GM23338 (cell line): ENCODE measurements around the gene NCOA6. TPM values are rescaled to one million over a fixed set of nuclear protein-coding genes. Genes with fewer than 3 reads are reported as not detected.

ENCODE experiments used
- ATAC-seq: fragments of 200-7000 bp; cut with Tn5 transposase; 3 replicates; pipeline ENCODE4 v1.9.1; 2020
- DNase-seq: peaks from one replicate; pipeline ENCODE4 v3.0.0-alpha.2; 2015; ENCODE audit warnings: low spot score
- H2AFZ ChIP-seq: fragments of 200-600 bp; sonication (generic); 2 replicates; pipeline ENCODE4 v1.8.0; 2016; ENCODE audit warnings: antibody characterized with exemption, mild to moderate bottlenecking, moderate library complexity
- H3F3A ChIP-seq: fragments of 200-600 bp; sonication (generic); replicated peaks from 2 replicates; pipeline ENCODE4 v1.8.0; 2017; ENCODE audit warnings: antibody characterized with exemption, mixed run types, low read depth
- H3K27ac ChIP-seq: fragments of 200-600 bp; sonication (generic); 2 replicates; pipeline ENCODE4 v1.6.1; 2016; ENCODE audit warnings: low read depth
- H3K27me3 ChIP-seq: fragments of 200-600 bp; sonication (generic); 2 replicates; pipeline ENCODE4 v1.8.0; 2016; ENCODE audit warnings: mild to moderate bottlenecking, mixed run types, moderate library complexity; ENCODE audit not compliant: insufficient read depth
- H3K36me3 ChIP-seq: fragments of 200-600 bp; sonication (generic); 2 replicates; pipeline ENCODE4 v1.8.0; 2016; ENCODE audit warnings: mild to moderate bottlenecking; ENCODE audit not compliant: insufficient read depth
- H3K4me1 ChIP-seq: fragments of 200-600 bp; sonication (generic); 2 replicates; pipeline ENCODE4 v1.8.0; 2016; ENCODE audit warnings: mild to moderate bottlenecking, moderate library complexity; ENCODE audit not compliant: insufficient read depth
- H3K4me2 ChIP-seq: fragments of 200-600 bp; sonication (generic); 2 replicates; pipeline ENCODE4 v1.7.1; 2017; ENCODE audit warnings: mixed run types
- H3K4me3 ChIP-seq: fragments of 200-600 bp; sonication (generic); 2 replicates; pipeline ENCODE4 v1.6.1; 2016; ENCODE audit warnings: mixed run types
- H3K79me2 ChIP-seq: fragments of 200-600 bp; sonication (generic); replicated peaks from 2 replicates; pipeline ENCODE4 v1.8.0; 2017; ENCODE audit warnings: mild to moderate bottlenecking; ENCODE audit not compliant: insufficient read depth
- H3K9me2 ChIP-seq: fragments of 200-600 bp; sonication (generic); 2 replicates; pipeline ENCODE4 v1.8.0; 2017; ENCODE audit not compliant: insufficient read depth
- H4K20me1 ChIP-seq: fragments of 200-600 bp; sonication (generic); replicated peaks from 2 replicates; pipeline ENCODE4 v1.8.0; 2017; ENCODE audit warnings: mild to moderate bottlenecking; ENCODE audit not compliant: insufficient read depth
- H3K27ac Mint-ChIP-seq: 2 replicates; pipeline ENCODE4 v1.8.0; 2020; ENCODE audit warnings: inconsistent platforms, mild to moderate bottlenecking, moderate library complexity, mixed read lengths
- H3K27me3 Mint-ChIP-seq: 3 replicates; pipeline ENCODE4 v1.8.0; 2022; ENCODE audit warnings: low read depth, mild to moderate bottlenecking, moderate library complexity, mixed read lengths, inconsistent platforms; ENCODE audit not compliant: insufficient read depth, poor library complexity
- H3K36me3 Mint-ChIP-seq: 3 replicates; pipeline ENCODE4 v1.8.0; 2021; ENCODE audit warnings: low read depth, mild to moderate bottlenecking, inconsistent platforms, moderate library complexity, mixed read lengths
- H3K4me1 Mint-ChIP-seq: 3 replicates; pipeline ENCODE4 v1.8.0; 2020; ENCODE audit warnings: mild to moderate bottlenecking, inconsistent platforms, mixed read lengths
- H3K4me3 Mint-ChIP-seq: 3 replicates; pipeline ENCODE4 v1.8.0; 2021; ENCODE audit warnings: moderate library complexity, mild to moderate bottlenecking, inconsistent platforms, mixed read lengths
- H3K9me3 Mint-ChIP-seq: 3 replicates; pipeline ENCODE4 v1.8.0; 2020; ENCODE audit warnings: moderate library complexity, mild to moderate bottlenecking, inconsistent platforms, mixed read lengths
- CTCF ChIP-seq, 2 experiments: fragments of 200-600 bp in 1 of 2; sonication (generic) in 1 of 2; conservative IDR thresholded peaks; 2 replicates each; pipeline versions ENCODE4 v1.5.1 to v1.6.1; 2016 to 2017; ENCODE audit warnings: antibody characterized with exemption in 2 of 2, low read depth in 2 of 2, mild to moderate bottlenecking in 2 of 2, moderate library complexity in 1 of 2
- EZH2 ChIP-seq: fragments of 200-600 bp; sonication (generic); IDR thresholded peaks from one replicate; pipeline ENCODE4 v1.8.0; 2017; ENCODE audit warnings: antibody characterized with exemption, mild to moderate bottlenecking, low read depth; ENCODE audit not compliant: unreplicated experiment
- EZH2phosphoT487 ChIP-seq: fragments of 200-600 bp; sonication (generic); IDR thresholded peaks from one replicate; pipeline ENCODE4 v1.8.1; 2018; ENCODE audit warnings: antibody characterized with exemption; ENCODE audit not compliant: unreplicated experiment
- JUNB ChIP-seq: IDR thresholded peaks from one replicate; pipeline ENCODE4 v1.6.1; 2016; ENCODE audit warnings: antibody characterized with exemption; ENCODE audit not compliant: unreplicated experiment
- NANOG ChIP-seq: IDR thresholded peaks from 2 replicates; pipeline ENCODE4 v1.6.1; 2016; ENCODE audit warnings: antibody characterized with exemption, borderline replicate concordance
- STAT1 ChIP-seq: IDR thresholded peaks from one replicate; pipeline ENCODE4 v1.6.1; 2016; ENCODE audit warnings: antibody characterized with exemption; ENCODE audit not compliant: unreplicated experiment
- ZNF114 ChIP-seq: fragments of 250-450 bp; sonication (Bioruptor Pico); IDR thresholded peaks from 2 replicates; pipeline ENCODE4 v1.5.0; 2020; ENCODE audit warnings: mild to moderate bottlenecking, moderate library complexity
- ZNF331 ChIP-seq: fragments of 250-450 bp; sonication (Bioruptor Pico); IDR thresholded peaks from 2 replicates; pipeline ENCODE4 v1.5.0; 2020; ENCODE audit warnings: low read depth, mild to moderate bottlenecking, moderate library complexity
- ZNF462 ChIP-seq: fragments of 250-450 bp; sonication (Bioruptor Pico); IDR thresholded peaks from 2 replicates; pipeline ENCODE4 v1.5.0; 2020; ENCODE audit warnings: mild to moderate bottlenecking, moderate library complexity
- polyA plus RNA-seq: library from polyadenylated mRNA; unstranded; fragments of >200 nt; fragmentation: Nextera tagmentation; extraction: Ambion mirVana; gene quantifications from 2 replicates; pipeline ENCODE4 v1.2.1, GENCODE V29; 2016
- total RNA-seq: library from RNA; depleted of rRNA; stranded (reverse); fragments of >200 nt; shearing (Covaris generic); gene quantifications from 2 replicates; pipeline ENCODE4 v1.2.3, GENCODE V29; 2014
- TF ChIP-seq, protein P1 (sequence below): IDR thresholded peaks from 2 replicates; pipeline ENCODE4 v1.6.1; 2016; ENCODE audit warnings: antibody characterized with exemption

NCOA6 gene
- total and polyA plus RNA-seq, 2 experiments from 2014 or later, result 10.6 to 17.4 TPM

- no peaks in the 10 kb centered on the region for H3K36me3 ChIP-seq
- Mint-ChIP-seq H3K9me3 (no peaks in the 10 kb centered on the region), H3K36me3 (no peaks in the 10 kb centered on the region), H3K4me3 (no peak overlapping the region), H3K27ac (no peak overlapping the region), H3K27me3 (no peaks in the 10 kb centered on the region), H3K4me1 (no peaks in the 10 kb centered on the region)
- H2AFZ ChIP-seq, result no peak overlapping the region
- H3K4me2 ChIP-seq, result no peak overlapping the region
- DNase-seq (no peak), ATAC-seq (no peak)
- no peaks in the 10 kb centered on the region for H3K27me3 ChIP-seq
- no peaks in the 10 kb centered on the region for H3K4me1 ChIP-seq
- no peaks in the 10 kb centered on the region for H3K79me2 ChIP-seq
- no peak overlapping the region for H3K4me3 ChIP-seq
- H3K27ac ChIP-seq, result no peak overlapping the region
- H3F3A ChIP-seq, result no peaks in the 10 kb centered on the region
- no peaks in the 10 kb centered on the region for H4K20me1 ChIP-seq
- no peaks in the 10 kb centered on the region for H3K9me2 ChIP-seq
- TF ChIP-seq CTCF (conservative IDR thresholded peaks at IDR 0.05; ENCODE audit: low read depth in 2 of 2), result no peak
Observed at GRCh38 chr20:34736106-34736735, 89.2 kb downstream of the NCOA6 start.

DNA sequence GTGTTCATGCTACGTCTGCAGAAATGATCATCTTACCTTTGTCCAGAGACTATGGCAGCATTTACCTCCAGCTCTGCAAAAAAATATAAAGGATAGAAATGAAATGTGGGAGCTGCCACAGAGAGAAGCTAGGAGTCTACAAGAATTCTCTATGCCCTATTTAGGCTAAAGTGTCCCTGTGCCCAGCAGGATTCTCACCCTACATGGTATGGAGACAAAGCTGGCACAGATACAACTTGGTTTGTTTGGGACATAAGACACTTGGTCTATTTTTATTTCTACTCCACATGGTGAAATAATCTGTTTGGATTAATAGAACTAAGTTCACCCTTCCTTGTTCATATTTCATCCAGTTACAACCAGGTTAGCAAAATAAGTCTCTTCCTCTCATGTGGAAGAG, 92.9 kb downstream of the NCOA6 start:
- H4K20me1 ChIP-seq, result no peaks in the 10 kb centered on the region
- H3K4me3 ChIP-seq, result no peak overlapping the region
- no peak overlapping the region for H3K4me3 Mint-ChIP-seq
- no peak overlapping the region for H3K27ac Mint-ChIP-seq
- H3K4me1 Mint-ChIP-seq, result no peaks in the 10 kb centered on the region
- peaks cover 2% of the 10 kb centered on the region for H3K27me3 Mint-ChIP-seq
- no peaks in the 10 kb centered on the region for H3F3A ChIP-seq
- H3K36me3 ChIP-seq, result no peaks in the 10 kb centered on the region
- H3K4me2 ChIP-seq, result no peak overlapping the region
- no peaks in the 10 kb centered on the region for H3K27me3 ChIP-seq
- no peak overlapping the region for H2AFZ ChIP-seq
- ATAC-seq (no peak), DNase-seq (no peak)
- no peaks in the 10 kb centered on the region for H3K9me2 ChIP-seq
- no peaks in the 10 kb centered on the region for H3K36me3 Mint-ChIP-seq
- no peaks in the 10 kb centered on the region for H3K4me1 ChIP-seq
- H3K9me3 Mint-ChIP-seq, result no peaks in the 10 kb centered on the region
- H3K27ac ChIP-seq, result no peak overlapping the region
- H3K79me2 ChIP-seq, result no peaks in the 10 kb centered on the region
- no peak for TF ChIP-seq STAT1
- no peak for TF ChIP-seq ZNF114
- TF ChIP-seq EZH2phosphoT487, result no peak
- TF ChIP-seq CTCF (conservative IDR thresholded peaks at IDR 0.05; ENCODE audit: low read depth in 2 of 2), result no peak
- no peak for TF ChIP-seq EZH2
- TF ChIP-seq, protein P1, sequence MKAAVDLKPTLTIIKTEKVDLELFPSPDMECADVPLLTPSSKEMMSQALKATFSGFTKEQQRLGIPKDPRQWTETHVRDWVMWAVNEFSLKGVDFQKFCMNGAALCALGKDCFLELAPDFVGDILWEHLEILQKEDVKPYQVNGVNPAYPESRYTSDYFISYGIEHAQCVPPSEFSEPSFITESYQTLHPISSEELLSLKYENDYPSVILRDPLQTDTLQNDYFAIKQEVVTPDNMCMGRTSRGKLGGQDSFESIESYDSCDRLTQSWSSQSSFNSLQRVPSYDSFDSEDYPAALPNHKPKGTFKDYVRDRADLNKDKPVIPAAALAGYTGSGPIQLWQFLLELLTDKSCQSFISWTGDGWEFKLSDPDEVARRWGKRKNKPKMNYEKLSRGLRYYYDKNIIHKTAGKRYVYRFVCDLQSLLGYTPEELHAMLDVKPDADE, result no peak
- no peak for TF ChIP-seq ZNF462 (CRISPR knock-in tag)
- no peak for TF ChIP-seq JUNB
- no peak for TF ChIP-seq NANOG
- TF ChIP-seq ZNF331, result no peak
